NCI-H1694 treated with DMSO at 0.1 percent for 48 hours (cell line): ENCODE results near the gene C2CD2.
"Not testable (repeated sequence)": the region's sequence is repeated elsewhere in the genome, so short reads cannot be mapped to it uniquely, and the experiment has no call there.

ENCODE experiments used
- DNase-seq: peaks from one replicate; lab custom pipeline; 2025; lab: John Stamatoyannopoulos, UW

The C2CD2 gene

DNA sequence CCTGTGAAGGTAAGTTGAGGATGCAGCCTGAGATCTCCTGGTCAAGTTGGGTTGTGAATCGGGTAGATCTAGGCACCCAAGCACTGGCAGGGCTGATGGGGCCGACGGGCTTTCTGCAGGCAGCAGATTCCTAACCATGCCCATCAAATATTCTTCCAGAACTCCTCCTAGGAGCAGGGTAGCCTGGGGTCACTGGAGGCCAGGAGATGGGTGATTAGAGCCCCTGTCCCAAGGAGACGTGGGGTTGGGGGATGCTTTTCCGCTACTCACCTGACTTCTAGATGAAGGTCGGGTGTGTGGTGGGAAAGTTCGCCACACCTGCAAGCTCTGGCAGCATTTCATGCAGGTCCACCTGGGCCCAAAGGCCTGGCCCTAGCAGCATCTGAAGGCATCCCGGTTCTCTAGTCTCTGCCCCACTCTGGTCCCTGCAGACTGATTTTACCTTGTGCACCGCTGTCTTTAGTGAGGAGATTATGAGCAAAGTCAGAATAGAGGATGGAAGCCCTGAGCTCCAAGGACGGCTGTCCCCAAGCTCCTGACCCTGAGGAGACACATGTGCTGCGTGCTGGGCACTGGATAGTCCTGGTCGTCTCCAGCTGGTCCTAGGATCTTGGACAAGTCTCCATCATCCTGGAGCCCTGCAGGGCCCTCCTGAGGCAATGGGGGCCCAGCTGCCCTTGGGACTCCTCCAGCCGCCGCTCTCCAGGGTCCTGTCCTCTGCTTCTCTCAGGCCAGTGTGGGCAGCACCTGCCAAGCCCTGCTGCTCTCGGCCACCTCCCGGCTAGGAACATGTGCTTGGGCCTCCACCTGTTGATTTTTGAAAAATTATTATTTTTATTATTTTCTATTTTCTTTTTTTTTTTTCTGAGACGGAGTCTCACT, 21.8 kb upstream of the C2CD2 start:
- no peak for DNase-seq

DNA sequence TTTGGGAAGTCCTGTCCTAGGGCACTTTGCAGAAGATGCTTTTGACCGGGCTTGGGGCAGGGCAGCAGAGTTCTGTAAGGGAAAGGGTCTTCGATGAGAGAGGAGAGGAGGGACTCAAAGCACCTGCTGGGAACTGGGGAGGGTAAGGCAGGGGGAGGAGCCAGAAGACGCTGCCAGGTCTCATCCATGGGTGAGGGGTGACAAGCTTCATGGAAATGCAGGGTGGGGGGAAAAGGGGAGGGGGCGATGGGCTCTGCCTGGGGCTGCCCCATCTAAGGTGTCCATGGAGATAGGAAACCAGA, 20.9 kb upstream of the C2CD2 start:
- no peak for DNase-seq

DNA sequence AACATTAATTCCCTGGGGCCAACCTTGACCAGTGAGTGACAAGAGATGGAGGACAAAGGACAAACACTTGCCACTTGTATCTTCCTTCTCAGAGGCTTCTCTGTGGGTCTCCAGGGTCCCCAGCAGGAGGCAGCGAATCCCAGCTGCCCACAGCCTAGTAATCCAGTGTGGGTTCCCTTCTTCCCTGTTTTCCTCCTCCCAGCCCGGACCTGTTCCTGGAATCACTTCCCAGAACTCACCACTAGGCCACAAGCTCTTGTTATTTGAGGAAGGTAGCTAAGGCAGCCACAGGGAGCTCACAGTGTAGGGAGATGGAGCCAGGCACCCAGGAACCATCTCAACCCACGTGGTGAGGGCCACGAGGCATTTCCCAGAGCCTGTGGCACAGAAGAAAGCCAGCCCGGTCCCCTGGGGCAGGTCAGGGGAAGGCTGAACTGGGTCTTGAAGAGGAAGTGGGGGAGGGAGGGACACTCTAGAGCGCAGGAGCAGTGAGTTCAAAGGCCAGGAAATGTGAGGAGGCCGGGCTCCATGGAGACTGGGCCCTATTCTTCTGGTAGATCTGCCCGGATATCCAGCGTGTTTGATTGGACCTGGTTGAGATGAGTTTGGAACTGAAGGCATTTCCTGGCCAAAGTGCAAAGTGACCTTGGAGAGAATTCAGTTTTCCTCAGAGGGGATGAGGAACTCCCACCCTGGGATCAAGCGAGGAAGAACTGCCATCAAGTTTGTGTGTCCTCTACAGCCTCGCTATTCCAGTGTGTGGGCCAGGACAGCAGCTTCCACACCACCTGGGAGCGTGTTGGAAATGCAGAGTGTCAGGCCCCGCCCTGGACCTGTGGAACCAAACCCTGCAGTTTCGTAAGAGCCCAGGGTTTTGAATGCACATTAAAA, 20.3 kb upstream of the C2CD2 start:
- no peak for DNase-seq

DNA sequence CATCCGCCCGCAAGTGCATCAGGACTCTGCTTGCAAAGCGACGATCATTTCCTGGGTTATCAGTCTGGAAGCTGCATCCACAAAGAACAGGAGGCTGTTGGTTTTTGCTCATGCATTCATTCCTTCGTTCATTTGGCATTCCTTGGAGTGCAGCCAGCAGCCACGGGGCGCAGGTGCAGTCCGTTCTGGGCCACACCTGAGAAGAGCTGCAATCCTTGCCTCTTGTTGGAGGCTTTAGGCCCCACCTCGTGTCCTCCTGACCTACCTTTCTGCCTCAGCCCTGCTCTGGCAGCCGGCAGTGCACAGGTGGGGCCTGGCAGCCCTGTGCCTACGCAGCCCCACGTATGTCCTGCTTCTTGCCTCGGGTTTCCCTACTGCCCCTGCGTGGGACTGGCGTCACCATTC, 19.6 kb upstream of the C2CD2 start:
- no peak for DNase-seq

DNA sequence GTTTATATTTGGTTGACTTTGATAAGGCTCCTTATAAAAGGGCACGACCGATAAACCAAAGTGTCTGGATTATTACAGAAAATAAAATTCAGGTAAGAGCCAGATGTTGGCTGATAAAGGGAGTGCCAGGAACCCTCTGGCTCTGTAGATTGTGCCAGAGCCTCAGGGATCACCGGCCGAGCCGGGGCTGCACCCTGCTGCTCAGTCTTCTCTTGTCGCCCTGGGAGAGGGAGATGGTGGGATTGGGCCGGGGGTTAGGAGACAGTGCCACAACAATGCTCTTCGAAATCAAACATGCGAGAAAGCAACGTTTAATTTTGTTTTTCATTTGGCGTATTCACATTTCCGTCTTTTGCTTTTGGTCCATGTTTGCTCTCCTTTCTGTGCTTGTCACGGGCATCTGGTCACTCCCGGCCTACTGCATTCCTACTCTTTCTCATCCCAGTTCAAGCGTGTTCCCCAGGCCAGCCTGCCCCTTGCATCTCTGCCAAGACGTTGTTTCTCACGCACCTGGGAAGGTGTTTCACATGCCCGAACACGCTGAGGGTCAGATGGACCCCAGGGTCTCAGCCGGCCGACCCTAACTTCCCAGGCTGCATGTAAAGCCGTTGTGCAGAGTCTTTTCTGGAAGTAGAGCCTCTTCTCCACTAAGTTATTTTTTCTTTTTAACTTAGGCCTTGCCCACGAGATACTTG, 18.8 kb upstream of the C2CD2 start:
- DNase-seq = no peak

DNA sequence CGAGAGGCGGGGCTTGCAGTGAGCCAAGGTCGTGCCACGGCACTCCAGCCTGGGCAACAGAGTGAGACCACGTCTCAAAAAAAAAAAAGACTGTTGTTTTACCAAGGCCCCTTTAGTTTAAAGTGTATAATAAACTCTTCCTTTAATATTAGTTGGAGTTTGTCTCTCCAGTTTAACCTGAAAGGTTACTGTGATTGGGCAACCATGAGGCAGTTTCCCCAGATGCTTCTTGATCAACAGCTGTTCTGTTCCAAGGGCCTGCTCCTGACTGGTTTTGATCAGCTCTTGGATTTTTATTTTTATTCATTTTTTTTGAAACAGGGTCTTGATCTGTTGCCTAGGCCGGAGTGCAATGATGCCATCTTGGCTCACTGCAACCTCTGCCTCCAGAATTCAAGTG, 18.1 kb upstream of the C2CD2 start:
- DNase-seq = no peak

DNA sequence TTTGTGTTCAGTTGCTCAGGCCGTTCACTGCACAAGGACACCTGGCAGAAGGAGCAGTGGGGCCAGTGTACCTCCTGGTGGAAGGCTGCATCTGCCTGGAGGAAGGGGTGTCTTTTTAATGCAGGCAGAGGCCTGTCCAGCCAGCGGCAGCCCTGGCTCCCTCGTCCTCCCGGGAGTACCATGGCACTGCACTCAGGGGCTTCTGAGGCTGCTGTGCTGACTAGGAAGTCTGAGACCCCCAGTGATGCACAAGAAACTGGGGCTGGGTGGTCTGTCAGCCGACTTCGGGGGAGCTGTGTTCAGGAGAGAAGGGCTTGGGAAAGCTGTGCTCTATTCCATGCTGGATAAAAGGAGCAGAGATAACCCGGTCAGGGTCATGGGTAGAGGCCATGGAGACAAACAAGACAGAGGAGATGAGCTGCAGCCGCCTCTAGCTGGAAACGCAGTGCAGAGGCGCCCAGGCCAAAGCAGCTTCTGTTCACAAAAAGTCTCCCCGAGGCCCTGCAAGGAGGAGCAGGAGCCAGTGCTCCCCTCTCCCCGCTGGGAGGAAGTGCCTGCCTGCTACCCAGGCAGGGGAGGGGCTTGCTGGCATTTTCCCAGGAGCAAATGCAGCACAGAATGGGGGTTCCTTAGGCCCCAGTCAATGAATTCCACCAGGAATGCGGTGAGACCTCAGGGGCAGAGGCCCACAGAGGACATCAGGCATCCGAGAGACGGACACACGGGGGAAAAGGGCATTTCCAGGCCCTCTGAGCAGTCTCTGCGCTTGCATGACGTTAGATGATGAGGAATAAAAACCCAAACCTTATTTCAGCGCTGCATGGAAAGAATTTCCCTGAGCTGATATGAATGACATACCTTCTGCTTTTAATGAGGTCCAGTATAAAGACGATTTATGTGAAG, 17.2 kb upstream of the C2CD2 start:
- DNase-seq = no peak

DNA sequence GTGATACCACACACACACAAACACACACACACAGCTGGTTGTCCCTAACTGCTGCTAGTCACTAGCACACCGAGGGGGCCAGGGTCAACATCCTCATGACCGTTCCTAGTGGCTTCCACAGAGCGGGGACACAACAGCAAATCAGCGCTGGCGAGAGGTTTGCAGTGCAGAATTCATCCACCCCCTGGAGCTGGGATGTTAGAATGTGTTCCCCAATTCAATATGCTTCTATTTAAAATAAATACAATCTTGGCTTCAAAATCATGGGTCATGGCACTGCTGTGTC, 16.2 kb upstream of the C2CD2 start:
- DNase-seq = no peak

DNA sequence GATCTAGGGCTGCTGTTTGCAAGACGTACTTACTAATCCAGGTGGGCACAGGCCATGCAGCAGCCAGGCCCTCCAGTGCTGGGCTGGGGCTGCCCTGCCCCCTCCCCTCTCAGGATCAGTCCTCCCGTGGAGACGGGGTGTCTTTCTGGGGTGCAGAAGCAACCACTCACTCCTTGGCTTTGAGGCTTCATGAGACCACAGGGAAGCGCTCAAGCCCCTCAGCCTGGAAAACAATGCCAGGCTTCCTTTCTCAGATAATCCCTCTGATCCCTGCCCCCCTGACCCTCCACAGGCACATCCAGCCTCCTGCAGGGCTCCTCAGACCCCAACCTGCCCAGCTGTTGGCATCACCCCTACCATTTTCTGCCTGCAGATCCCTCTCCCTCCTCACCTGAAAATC, 13.9 kb upstream of the C2CD2 start:
- DNase-seq = no peak

DNA sequence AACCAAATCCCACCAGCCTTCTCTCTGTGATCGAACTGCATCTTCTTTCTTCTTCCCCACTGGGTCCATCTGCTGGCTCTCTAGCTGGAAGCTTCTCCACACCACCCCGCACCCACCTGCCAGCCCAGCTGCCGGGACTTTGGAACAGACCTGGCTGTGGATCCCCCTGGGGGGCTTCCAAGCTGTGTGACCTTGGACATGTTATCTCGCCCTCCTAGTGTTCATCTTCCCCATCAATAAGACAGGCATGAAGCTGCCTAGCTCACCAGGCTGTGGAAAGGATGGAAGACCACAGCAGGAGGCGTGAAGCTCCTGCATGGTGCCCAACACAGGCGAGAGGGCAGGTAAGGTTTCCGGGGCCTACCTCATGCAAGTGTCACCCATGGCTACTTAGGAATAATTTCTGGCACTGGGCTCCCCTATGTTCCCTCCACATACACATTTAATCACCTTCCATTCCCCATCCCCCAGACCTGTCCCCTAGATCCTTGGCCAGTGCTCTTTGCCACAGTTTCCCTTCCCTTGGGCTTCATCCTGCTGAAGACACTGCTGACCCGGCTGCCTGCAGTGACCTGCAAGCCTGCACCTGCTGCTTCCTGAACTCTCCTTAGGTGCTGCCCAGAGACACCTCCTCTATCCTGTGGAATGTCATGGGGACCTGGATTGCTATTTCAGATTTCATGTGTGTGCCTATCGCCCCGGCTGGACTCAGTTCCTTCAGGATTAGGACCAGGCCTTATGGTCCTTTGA, 13.2 kb upstream of the C2CD2 start:
- DNase-seq = no peak

DNA sequence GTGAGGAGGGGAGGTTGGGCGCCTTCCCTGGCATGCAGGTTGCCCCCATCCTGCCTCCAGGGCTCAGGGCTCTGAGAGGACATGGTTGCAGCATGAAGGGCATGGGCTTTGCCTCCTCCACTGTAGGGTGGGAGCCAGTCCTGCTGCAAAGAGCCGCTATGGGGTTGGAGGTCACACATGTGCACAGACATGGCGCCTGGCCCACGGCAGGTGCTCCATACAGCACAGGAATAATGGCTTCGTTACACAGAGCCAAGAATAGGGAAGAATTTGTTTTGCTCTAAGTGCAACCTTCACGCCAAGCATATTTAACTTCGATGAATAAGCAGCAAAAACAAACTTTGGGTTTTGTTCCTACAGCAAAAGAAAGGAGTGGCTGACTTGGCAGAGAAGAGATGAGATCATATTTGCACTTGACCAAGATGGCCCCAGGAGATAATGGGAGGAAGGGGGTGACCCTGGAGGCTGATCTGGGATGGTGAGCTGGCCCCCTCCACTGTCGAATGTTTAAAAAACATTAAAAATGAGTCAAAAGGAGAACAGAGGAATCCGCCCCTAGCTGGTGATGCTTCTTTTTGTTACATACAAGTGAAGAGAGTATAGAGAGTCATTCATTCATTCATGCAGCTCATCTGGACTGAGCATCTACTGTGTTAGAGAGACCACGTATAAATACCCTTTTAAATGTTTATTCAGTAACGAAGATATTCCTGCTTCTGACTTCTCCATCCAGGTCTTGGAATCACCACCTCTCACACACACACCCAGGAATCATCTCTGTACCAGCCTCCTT, 12.4 kb upstream of the C2CD2 start:
- DNase-seq = no peak

DNA sequence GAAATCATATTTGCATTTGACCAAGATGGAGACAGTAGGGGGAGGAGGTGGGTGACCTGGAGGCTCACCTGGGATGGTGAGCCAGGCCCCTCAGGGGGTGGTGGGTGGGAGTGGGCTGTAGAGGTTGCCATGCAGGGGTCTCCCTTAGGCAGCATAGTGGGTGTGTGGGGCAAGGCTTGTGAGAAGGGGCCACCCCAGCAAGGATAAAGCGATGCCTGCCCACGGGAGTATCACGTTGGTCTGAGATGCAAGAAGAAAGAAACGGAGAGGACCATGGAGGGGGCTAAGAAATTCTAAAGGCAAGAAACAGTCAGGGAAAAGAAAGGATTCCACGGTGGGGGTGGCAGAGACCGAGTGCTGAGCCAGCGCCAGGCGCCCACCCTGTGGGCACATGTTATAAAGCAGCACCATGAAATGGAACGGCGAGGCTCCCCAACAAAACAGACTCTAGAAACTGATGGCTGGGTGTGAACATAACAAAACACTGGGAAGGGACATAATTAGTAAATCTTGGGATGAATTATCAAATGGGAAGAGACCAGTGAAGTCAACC, 11.7 kb upstream of the C2CD2 start:
- no peak for DNase-seq

DNA sequence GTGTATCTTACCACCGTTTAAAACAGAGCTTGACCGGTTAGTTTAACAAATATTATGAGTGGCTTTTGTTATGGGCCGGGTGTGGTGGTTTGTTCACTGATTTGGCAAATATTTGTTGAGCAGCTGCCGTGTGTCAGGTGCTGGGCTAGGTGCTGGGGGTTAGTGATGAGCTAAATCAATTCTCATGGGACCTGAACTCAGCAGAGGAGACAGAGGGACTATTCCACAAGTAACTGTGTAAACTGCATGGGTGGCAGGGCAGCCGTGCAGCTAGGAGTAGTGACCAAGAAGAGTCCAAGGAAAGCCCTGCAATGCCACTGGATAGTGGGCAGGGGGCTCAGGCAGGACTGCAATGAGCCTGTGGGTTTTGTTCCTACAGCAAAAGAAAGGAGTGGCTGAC, 11.2 kb upstream of the C2CD2 start:
- no peak for DNase-seq

DNA sequence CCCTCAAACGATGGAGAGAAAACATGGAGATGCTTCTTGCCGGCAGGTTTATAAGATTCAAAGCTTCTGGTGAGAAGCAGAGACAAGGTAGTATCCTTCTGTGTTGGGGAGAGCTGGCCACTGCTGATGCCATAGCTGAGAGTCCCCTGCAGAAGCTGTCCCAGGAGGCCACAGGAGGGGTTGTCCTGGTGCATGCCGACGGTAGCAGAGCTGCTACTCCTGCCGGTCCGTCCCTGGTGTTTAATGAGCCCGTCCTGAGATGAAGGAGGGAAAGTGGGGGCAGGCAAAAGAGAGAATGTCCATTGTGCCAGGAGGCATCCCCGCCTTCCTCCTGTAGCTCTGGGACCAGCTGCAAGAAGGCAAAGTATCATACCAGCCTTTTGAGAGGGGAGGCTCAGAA, 10.4 kb upstream of the C2CD2 start:
- DNase-seq = no peak

DNA sequence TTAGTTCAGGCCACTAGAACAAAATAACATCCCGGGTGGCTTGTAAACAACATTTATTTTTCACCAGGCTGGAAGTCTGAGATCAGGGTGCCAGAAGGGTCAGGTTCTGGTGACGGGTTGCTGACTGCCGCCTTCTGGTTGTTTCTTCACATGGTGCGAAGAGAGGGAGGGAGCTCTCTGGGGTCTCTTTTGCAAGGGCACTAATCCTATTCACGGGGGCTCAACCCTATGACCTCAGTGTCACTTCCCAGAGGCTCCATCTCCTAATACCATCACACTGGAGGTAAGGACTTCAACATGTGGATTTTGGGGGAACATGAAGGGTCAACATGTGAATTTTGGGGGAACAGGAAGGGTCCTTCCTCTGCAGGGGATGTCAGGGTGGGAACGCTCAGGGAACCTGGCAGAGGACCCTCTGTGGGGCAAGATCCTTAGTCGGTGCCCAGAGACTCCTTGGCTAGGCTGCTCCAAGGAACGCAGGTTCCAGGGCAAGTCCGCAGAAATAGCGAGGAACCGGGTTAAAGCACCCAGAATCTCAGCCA, 8.7 kb upstream of the C2CD2 start:
- DNase-seq = no peak

DNA sequence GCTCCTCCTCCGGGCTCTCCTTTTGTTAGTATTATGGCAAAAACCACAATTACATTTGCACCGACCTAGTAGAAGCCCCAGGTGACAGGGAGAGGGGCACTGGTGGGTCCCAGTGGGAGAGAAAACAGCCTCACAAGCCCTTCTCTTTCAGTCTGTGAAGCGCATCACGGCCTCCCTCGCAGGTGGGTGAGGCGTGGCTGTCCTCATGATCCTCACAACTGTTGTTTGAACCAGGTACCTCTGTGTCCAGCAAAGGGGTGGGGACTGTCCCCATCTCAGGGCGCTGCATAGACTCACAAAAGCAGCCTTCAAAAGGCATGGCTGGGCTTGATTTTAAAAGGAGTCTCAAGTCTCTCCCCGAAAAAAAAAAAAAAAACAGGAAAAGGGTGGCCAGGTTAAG, 7.9 kb upstream of the C2CD2 start:
- DNase-seq = no peak

DNA sequence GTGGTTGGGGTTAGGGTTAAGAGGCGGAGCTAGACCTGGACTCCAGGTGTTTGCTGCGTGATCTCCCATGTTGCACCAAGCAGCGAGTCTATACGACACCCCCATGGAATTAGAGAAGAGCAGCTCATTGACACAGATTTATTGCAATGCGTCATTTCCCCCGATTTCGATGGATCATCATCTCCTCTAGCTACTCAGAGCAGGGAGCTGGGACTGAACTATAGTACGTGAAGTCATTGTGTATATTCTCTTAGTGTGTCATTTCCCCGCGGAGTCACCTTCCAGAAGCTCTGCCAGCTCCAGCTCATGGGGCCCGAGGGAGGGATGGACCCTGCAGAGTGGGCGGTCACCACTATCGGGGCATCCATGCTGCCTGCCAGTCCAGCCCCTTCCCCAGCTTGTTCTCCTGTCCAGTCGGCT, 7.5 kb upstream of the C2CD2 start:
- DNase-seq = no peak

DNA sequence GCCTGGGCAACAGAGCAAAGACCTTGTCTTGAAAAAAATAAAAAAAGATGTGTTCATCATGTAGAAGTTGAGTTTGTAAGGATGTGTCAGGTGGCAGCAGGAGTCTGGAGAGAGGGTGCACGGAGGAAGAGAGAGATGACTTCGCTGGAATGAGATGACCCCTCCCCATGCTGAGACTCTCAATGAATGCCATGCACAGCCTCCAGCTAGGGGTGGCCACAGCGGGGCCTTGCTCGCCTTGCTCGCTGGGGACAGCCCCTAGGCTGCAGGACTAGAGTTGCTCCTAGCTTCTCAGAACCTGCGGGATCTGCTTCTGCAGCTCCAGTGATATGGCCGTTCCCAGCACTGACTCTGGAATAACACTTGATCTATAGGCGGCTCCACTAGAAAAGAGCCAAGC, 6.6 kb upstream of the C2CD2 start:
- DNase-seq = no peak

DNA sequence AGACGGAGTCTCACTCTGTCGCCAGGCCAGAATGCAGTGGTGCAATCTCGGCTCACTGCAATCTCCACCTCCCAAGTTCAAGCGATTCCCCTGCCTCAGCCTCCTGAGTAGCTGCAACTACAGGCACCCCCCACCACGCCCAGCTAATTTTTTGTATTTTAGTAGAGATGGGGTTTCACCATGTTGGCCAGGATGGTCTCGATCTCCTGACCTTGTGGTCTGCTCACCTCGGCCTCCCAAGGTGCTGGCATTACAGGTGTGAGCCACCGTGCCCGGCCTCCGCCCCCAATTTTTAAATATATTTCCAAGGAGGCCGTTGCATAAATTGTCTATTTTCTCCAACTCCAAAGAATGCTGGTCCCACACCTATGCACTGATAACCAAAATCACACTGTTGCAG, 5.9 kb upstream of the C2CD2 start:
- DNase-seq = not testable (repeated sequence)
